Erythroblast (primary cell): Measurements from ENCODE around the gene CHN1.

ENCODE experiments used
- GATA1 ChIP-seq: IDR thresholded peaks from 2 replicates; pipeline ENCODE4 v1.6.1; 2011; ENCODE audit warnings: low read depth, mild to moderate bottlenecking, control low read depth, low read length, moderate library complexity
- POLR2A ChIP-seq: IDR thresholded peaks from 2 replicates; pipeline ENCODE4 v1.6.1; 2011; ENCODE audit warnings: mild to moderate bottlenecking, low read length

DNA sequence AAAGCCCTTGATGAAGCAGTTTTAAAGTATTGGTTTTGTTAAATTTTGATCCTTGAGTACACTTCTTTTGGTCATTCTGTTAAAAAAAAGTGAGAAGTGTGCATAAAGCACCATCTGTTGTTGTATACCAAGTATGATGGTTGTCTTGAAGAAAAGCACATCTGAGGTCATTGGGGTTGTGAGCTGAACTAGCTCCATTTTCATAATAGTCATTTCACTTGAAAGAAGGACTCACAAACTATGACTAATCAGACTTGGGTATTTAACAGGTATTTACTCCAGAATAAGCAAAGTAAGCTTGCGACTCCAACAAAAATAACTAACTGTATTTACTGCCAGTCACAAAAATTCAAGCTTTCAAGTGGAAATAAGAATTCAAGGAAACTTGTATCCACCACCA, 35.1 kb downstream of the CHN1 start:
- no peak for TF ChIP-seq POLR2A
- TF ChIP-seq GATA1, result no peak
